VCaP (cell line): ENCODE measurements around the gene ST7L.

Experiments
- H3K27ac ChIP-seq: fragments of 450-650 bp; 2 replicates; pipeline ENCODE4 v1.5.1; 2017
- CTCF ChIP-seq: fragments of 450-650 bp; conservative IDR thresholded peaks from 2 replicates; pipeline ENCODE4 v1.5.1; 2017; ENCODE audit warnings: mild to moderate bottlenecking, moderate library complexity

Gene ST7L

GRCh38 chr1:112524251-112524650 is 94.7 kb downstream of the ST7L start:
- TF ChIP-seq CTCF = no peak
- H3K27ac ChIP-seq = no peak overlapping the region

GRCh38 chr1:112522621-112523020 is 96.3 kb downstream of the ST7L start:
- TF ChIP-seq CTCF = no peak
- H3K27ac ChIP-seq = no peak overlapping the region

- no peak overlapping the region for H3K27ac ChIP-seq
- TF ChIP-seq CTCF = no peak
Measured at GRCh38 chr1:112520166-112520565, 98.8 kb downstream of the ST7L start.

GRCh38 chr1:112518186-112518585 is 100.8 kb downstream of the ST7L start:
- TF ChIP-seq CTCF = no peak
- no peak overlapping the region for H3K27ac ChIP-seq

GRCh38 chr1:112517646-112518045 is 101.3 kb downstream of the ST7L start:
- no peak for TF ChIP-seq CTCF
- no peak overlapping the region for H3K27ac ChIP-seq

- no peak for TF ChIP-seq CTCF
- H3K27ac ChIP-seq = no peak overlapping the region
Measured at GRCh38 chr1:112517231-112517630, 101.7 kb downstream of the ST7L start.

GRCh38 chr1:112516141-112516540 is 102.8 kb downstream of the ST7L start:
- TF ChIP-seq CTCF = no peak
- no peak overlapping the region for H3K27ac ChIP-seq
